Measurements from ENCODE around the gene TBC1D9B. TPM values are rescaled to one million over a fixed set of nuclear protein-coding genes. Genes with fewer than 3 reads are reported as not detected.
A peak's percentile ranks its signal among the peaks of the same experiment; 100 is the strongest.

TBC1D9B gene
- total RNA-seq, 1 experiment from 2014 or later = 66.0 TPM

DNA sequence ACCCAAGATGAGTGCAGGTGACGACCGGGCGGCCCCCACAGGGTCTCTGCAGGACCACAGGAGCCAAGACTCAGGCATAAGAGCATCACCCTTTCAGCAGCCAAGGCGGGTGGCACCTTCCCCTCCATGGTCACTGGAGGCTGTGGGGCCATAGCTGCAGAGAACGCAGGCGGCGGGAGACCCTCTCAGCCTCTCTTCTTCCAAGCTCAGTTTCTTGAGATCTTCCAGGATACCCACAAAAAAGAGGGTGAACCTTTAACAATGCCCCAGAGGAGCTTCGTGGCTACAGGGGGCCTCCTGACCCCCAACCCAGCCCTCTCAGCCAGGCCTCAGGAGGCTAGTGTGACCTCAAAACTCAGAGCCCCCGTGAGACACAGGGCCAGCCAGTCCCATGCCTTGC is 5.8 kb upstream of the TBC1D9B start:
- Histone ChIP-seq H3K4me1 (ENCODE audit: low read length) (peaks cover 35% of the 10 kb centered on the region), H3K79me2 (ENCODE audit: low read length) (no peaks in the 10 kb centered on the region), H3K27ac (ENCODE audit: low read length) (no peak overlapping the region), H3K36me3 (ENCODE audit: insufficient read depth, low read length) (no peaks in the 10 kb centered on the region), H3K9me3 (ENCODE audit: low read length) (no peaks in the 10 kb centered on the region), H3K9ac (ENCODE audit: low read length) (no peak overlapping the region), H3K9me2 (replicated peaks; ENCODE audit: insufficient read depth, low read length) (no peaks in the 10 kb centered on the region), H3K4me3 (ENCODE audit: low read length) (no peak overlapping the region), H4K20me1 (ENCODE audit: insufficient read depth, low read depth, low read length) (no peaks in the 10 kb centered on the region), H2AFZ (ENCODE audit: low read length) (no peak overlapping the region), H3K4me2 (ENCODE audit: low read depth, low read length, poor library complexity, severe bottlenecking) (no peak overlapping the region), H3K27me3 (ENCODE audit: low read length) (no peaks in the 10 kb centered on the region)
- no peak for DNase-seq

DNA sequence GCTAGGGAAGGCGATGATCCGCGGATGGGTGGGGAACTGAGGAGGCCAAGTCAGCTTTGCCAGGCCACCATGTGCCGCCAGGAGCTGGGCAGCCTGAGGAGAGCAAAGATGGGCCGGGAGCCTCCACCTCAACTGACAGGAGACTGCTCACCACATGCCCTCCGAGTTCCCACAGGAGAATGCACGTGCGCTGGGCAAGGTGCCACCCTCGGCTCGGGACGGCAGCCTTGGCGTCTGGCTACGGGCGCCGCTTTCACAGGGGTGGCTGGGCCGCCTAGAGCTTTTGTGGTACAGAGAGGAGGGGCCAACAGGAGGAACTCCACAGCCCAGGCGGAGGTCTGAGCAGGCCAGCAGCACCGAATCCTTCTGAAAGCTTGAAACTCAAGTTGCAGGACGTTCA is 5.3 kb upstream of the TBC1D9B start:
- Histone ChIP-seq H3K4me2 (ENCODE audit: low read depth, low read length, poor library complexity, severe bottlenecking) (no peak overlapping the region), H3K27me3 (ENCODE audit: low read length) (no peaks in the 10 kb centered on the region), H3K36me3 (ENCODE audit: insufficient read depth, low read length) (no peaks in the 10 kb centered on the region)

DNA sequence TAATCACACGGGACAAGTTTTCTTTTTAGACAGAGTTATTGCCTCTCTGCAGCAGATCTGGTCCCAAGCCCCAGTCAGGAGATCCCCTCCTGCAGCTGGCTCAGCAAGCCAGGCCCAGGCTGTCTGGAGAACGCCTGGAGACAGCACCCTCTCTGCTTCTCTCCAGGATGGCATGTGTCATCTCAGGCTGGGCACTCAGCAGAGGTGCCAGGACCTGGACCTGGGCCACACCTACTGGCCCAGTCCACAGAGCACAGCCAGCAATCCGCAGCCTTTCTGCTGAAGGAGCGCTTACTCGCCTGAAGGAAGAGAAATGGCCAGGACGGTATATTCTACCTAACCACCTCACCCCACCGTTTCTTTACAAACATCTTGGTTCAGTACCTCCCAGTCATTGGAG is 4.7 kb upstream of the TBC1D9B start:
- Histone ChIP-seq H3K4me2 (ENCODE audit: low read depth, low read length, poor library complexity, severe bottlenecking) (no peak overlapping the region), H3K9me3 (ENCODE audit: low read length) (no peaks in the 10 kb centered on the region), H3K27me3 (ENCODE audit: low read length) (no peaks in the 10 kb centered on the region), H3K4me3 (ENCODE audit: low read length) (no peak overlapping the region), H4K20me1 (ENCODE audit: insufficient read depth, low read depth, low read length) (no peaks in the 10 kb centered on the region), H3K27ac (ENCODE audit: low read length) (no peak overlapping the region), H3K4me1 (ENCODE audit: low read length) (peaks cover 32% of the 10 kb centered on the region), H3K9ac (ENCODE audit: low read length) (no peak overlapping the region), H3K36me3 (ENCODE audit: insufficient read depth, low read length) (no peaks in the 10 kb centered on the region), H3K9me2 (replicated peaks; ENCODE audit: insufficient read depth, low read length) (no peaks in the 10 kb centered on the region), H3K79me2 (ENCODE audit: low read length) (no peaks in the 10 kb centered on the region), H2AFZ (ENCODE audit: low read length) (no peak overlapping the region)
- no peak for DNase-seq

More for the DNA sequence above, 5.3 kb upstream of the TBC1D9B start:
- no peaks in the 10 kb centered on the region for H4K20me1 ChIP-seq (ENCODE audit: insufficient read depth, low read depth, low read length)
- no peak overlapping the region for H3K4me3 ChIP-seq (ENCODE audit: low read length)
- no peaks in the 10 kb centered on the region for H3K9me2 ChIP-seq (replicated peaks; ENCODE audit: insufficient read depth, low read length)
- H3K4me1 ChIP-seq (ENCODE audit: low read length) = peaks cover 37% of the 10 kb centered on the region
- H2AFZ ChIP-seq (ENCODE audit: low read length) = no peak overlapping the region
- H3K9ac ChIP-seq (ENCODE audit: low read length) = no peak overlapping the region
- DNase-seq = no peak
- no peak overlapping the region for H3K27ac ChIP-seq (ENCODE audit: low read length)
- H3K79me2 ChIP-seq (ENCODE audit: low read length) = no peaks in the 10 kb centered on the region
- H3K9me3 ChIP-seq (ENCODE audit: low read length) = no peaks in the 10 kb centered on the region

- Histone ChIP-seq H3K36me3 (ENCODE audit: insufficient read depth, low read length) (peaks cover 5% of the 10 kb centered on the region; the same call in 1 of the 2 replicates), H3K9ac (ENCODE audit: low read length) (no peak overlapping the region), H3K27ac (ENCODE audit: low read length) (no peak overlapping the region), H4K20me1 (ENCODE audit: insufficient read depth, low read depth, low read length) (peaks cover 6% of the 10 kb centered on the region; the same call in 1 of the 2 replicates), H3K27me3 (ENCODE audit: low read length) (no peaks in the 10 kb centered on the region), H3K4me2 (ENCODE audit: low read depth, low read length, poor library complexity, severe bottlenecking) (no peak overlapping the region), H3K4me1 (ENCODE audit: low read length) (peaks cover 22% of the 10 kb centered on the region), H3K9me2 (replicated peaks; ENCODE audit: insufficient read depth, low read length) (no peaks in the 10 kb centered on the region), H3K4me3 (ENCODE audit: low read length) (no peak overlapping the region), H3K79me2 (ENCODE audit: low read length) (peaks cover 30% of the 10 kb centered on the region), H3K9me3 (ENCODE audit: low read length) (no peaks in the 10 kb centered on the region), H2AFZ (ENCODE audit: low read length) (no peak overlapping the region)
- no peak for DNase-seq
These were observed 1.5 kb upstream of the TBC1D9B start for GRCh38 chr5:179909224-179909623.

DNA sequence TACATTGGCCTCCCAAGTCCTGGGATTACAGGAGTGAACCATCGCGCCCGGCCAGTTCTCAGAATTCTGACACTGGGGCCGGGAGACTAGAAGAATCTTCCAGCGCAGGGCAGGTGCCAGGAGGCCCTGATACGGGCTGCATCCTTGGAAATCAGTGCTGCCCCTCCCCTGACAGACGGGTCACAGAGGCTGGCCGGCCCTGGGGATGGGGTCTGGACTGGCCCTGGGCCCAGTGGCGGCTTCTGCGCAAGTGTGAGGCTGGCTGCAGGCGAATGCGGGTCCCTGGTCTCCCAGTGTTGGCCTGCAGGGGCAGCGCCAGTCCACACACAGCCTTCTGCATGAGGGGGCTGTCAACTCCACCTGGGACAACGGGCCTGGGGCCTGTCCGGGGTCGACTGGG is 831 bp upstream of the TBC1D9B start:
- H3K9ac ChIP-seq (ENCODE audit: low read length) = peak overlapping the region; percentile 81
- H3K9me2 ChIP-seq (replicated peaks; ENCODE audit: insufficient read depth, low read length) = no peaks in the 10 kb centered on the region
- H3K36me3 ChIP-seq (ENCODE audit: insufficient read depth, low read length) = peaks cover 5% of the 10 kb centered on the region; the same call in 1 of the 2 replicates
- H3K79me2 ChIP-seq (ENCODE audit: low read length) = peaks cover 35% of the 10 kb centered on the region
- peaks cover 19% of the 10 kb centered on the region for H3K4me1 ChIP-seq (ENCODE audit: low read length)
- no peaks in the 10 kb centered on the region for H3K9me3 ChIP-seq (ENCODE audit: low read length)
- peak overlapping the region; percentile 85 for H3K4me2 ChIP-seq (ENCODE audit: low read depth, low read length, poor library complexity, severe bottlenecking)
- no peak for DNase-seq
- H3K27me3 ChIP-seq (ENCODE audit: low read length) = no peaks in the 10 kb centered on the region
- no peak overlapping the region for H2AFZ ChIP-seq (ENCODE audit: low read length)
- H3K4me3 ChIP-seq (ENCODE audit: low read length) = peak overlapping the region; percentile 69; the same call in 1 of the 2 replicates
- H3K27ac ChIP-seq (ENCODE audit: low read length) = no peak overlapping the region
- peaks cover 6% of the 10 kb centered on the region; the same call in 1 of the 2 replicates for H4K20me1 ChIP-seq (ENCODE audit: insufficient read depth, low read depth, low read length)

- Histone ChIP-seq H3K4me3 (ENCODE audit: low read length) (peak overlapping the region; percentile 71), H3K36me3 (ENCODE audit: insufficient read depth, low read length) (peaks cover 5% of the 10 kb centered on the region; the same call in 1 of the 2 replicates), H3K79me2 (ENCODE audit: low read length) (peaks cover 42% of the 10 kb centered on the region), H3K27ac (ENCODE audit: low read length) (peak overlapping the region; percentile 59), H3K9me3 (ENCODE audit: low read length) (no peaks in the 10 kb centered on the region), H4K20me1 (ENCODE audit: insufficient read depth, low read depth, low read length) (peaks cover 6% of the 10 kb centered on the region; the same call in 1 of the 2 replicates), H3K4me2 (ENCODE audit: low read depth, low read length, poor library complexity, severe bottlenecking) (peak overlapping the region; percentile 82), H3K9me2 (replicated peaks; ENCODE audit: insufficient read depth, low read length) (no peaks in the 10 kb centered on the region), H3K4me1 (ENCODE audit: low read length) (peaks cover 19% of the 10 kb centered on the region), H3K9ac (ENCODE audit: low read length) (peak overlapping the region; percentile 94), H2AFZ (ENCODE audit: low read length) (no peak overlapping the region; the same call in 1 of the 2 replicates), H3K27me3 (ENCODE audit: low read length) (no peaks in the 10 kb centered on the region)
- peak; percentile 77 for DNase-seq
These were observed 722 bp downstream of the TBC1D9B start for GRCh38 chr5:179906795-179907555.

DNA sequence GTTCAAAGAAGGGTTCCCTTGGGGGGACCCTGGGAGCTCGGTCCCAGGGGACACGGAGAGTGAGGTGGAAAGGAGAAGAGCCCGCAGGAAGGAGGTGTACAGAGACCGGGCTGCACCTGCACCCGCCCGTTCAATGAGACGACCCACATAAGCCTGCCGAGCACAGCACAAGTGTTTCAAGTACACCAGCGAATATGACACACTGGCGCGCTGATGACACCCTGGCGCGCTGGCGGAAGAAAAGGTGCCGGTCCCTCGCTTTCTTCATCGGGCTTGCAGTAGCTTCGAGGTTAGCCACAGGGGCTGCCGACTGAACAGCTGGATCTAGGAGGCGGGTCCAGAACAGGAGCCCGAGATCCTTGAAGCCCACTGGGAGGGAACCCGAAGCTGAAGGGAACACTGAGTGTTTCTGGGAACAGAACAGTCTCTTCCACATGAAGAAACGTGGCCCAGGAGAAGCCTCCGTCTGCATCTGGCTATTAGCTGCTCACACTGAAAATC is 1.4 kb downstream of the TBC1D9B start:
- peak overlapping the region; percentile 71 for H3K4me3 ChIP-seq (ENCODE audit: low read length)
- peak overlapping the region; percentile 82 for H3K4me2 ChIP-seq (ENCODE audit: low read depth, low read length, poor library complexity, severe bottlenecking)
- peaks cover 43% of the 10 kb centered on the region for H3K79me2 ChIP-seq (ENCODE audit: low read length)
- H3K9ac ChIP-seq (ENCODE audit: low read length) = peak overlapping the region; percentile 94
- H3K9me3 ChIP-seq (ENCODE audit: low read length) = no peaks in the 10 kb centered on the region
- peaks cover 19% of the 10 kb centered on the region for H3K4me1 ChIP-seq (ENCODE audit: low read length)
- H4K20me1 ChIP-seq (ENCODE audit: insufficient read depth, low read depth, low read length) = peaks cover 6% of the 10 kb centered on the region; the same call in 1 of the 2 replicates
- H3K27ac ChIP-seq (ENCODE audit: low read length) = peak overlapping the region; percentile 59
- H2AFZ ChIP-seq (ENCODE audit: low read length) = no peak overlapping the region
- H3K9me2 ChIP-seq (replicated peaks; ENCODE audit: insufficient read depth, low read length) = no peaks in the 10 kb centered on the region
- no peaks in the 10 kb centered on the region for H3K27me3 ChIP-seq (ENCODE audit: low read length)
- no peak for DNase-seq
- peaks cover 5% of the 10 kb centered on the region for H3K36me3 ChIP-seq (ENCODE audit: insufficient read depth, low read length)

DNA sequence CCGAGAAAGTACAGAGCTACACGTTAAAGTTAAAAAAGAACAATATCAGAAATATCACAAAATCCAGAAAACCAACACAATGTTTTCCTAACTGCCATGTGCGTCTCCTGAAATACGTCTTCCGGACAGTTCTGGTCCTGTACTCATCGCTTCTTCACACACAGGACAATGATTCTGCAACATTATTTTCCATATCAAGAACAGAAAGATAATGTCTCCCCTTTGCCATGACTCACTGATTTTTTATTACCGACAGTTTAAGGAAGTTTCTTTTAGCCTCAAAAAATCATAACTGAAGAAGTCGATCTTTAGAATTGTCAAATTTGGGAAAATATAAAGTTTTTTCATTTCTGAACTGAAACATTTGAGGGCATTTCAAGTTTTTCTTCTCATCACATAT is 2.5 kb downstream of the TBC1D9B start:
- Histone ChIP-seq H3K36me3 (ENCODE audit: insufficient read depth, low read length) (peaks cover 8% of the 10 kb centered on the region), H2AFZ (ENCODE audit: low read length) (no peak overlapping the region), H3K9me3 (ENCODE audit: low read length) (no peaks in the 10 kb centered on the region), H3K79me2 (ENCODE audit: low read length) (peaks cover 45% of the 10 kb centered on the region), H4K20me1 (ENCODE audit: insufficient read depth, low read depth, low read length) (peaks cover 6% of the 10 kb centered on the region; the same call in 1 of the 2 replicates), H3K4me3 (ENCODE audit: low read length) (no peak overlapping the region), H3K4me2 (ENCODE audit: low read depth, low read length, poor library complexity, severe bottlenecking) (no peak overlapping the region), H3K9me2 (replicated peaks; ENCODE audit: insufficient read depth, low read length) (no peaks in the 10 kb centered on the region), H3K4me1 (ENCODE audit: low read length) (peaks cover 19% of the 10 kb centered on the region), H3K27ac (ENCODE audit: low read length) (no peak overlapping the region), H3K27me3 (ENCODE audit: low read length) (no peaks in the 10 kb centered on the region), H3K9ac (ENCODE audit: low read length) (no peak overlapping the region)
- no peak for DNase-seq

Data from Karpas-422 (cell line).